Karpas-422 (cell line): ENCODE data around the gene TNS1. TPM values are rescaled to one million over a fixed set of nuclear protein-coding genes. Genes with fewer than 3 reads are reported as not detected.

Experiments used
- DNase-seq: peaks from one replicate; pipeline ENCODE4 v3.0.0-alpha.2; 2015
- H2AFZ ChIP-seq: fragments of 200-600 bp; sonication (generic); 2 replicates; pipeline ENCODE4 v1.6.1; 2014; ENCODE audit warnings: antibody characterized with exemption, low read length, mixed read lengths
- H3K27ac ChIP-seq: fragments of 200-600 bp; sonication (generic); 2 replicates; pipeline ENCODE4 v1.5.1; 2014; ENCODE audit warnings: mild to moderate bottlenecking, low read length, moderate library complexity
- H3K27me3 ChIP-seq: fragments of 200-600 bp; sonication (generic); 2 replicates; pipeline ENCODE4 v1.6.1; 2014; ENCODE audit warnings: low read length, mixed read lengths
- H3K36me3 ChIP-seq: fragments of 200-600 bp; sonication (generic); 2 replicates; pipeline ENCODE4 v1.6.1; 2014; ENCODE audit warnings: low read length, mixed read lengths; ENCODE audit not compliant: insufficient read depth
- H3K4me1 ChIP-seq: fragments of 200-600 bp; sonication (generic); 2 replicates; pipeline ENCODE4 v1.6.1; 2014; ENCODE audit warnings: mild to moderate bottlenecking, low read length, mixed read lengths
- H3K4me2 ChIP-seq: fragments of 200-600 bp; sonication (generic); 2 replicates; pipeline ENCODE4 v1.6.1; 2014; ENCODE audit warnings: low read length, low read depth, mild to moderate bottlenecking; ENCODE audit not compliant: poor library complexity, severe bottlenecking
- H3K4me3 ChIP-seq: fragments of 200-600 bp; sonication (generic); 2 replicates; pipeline ENCODE4 v1.5.1; 2014; ENCODE audit warnings: mild to moderate bottlenecking, antibody characterized with exemption, low read length, mixed read lengths
- H3K79me2 ChIP-seq: fragments of 200-600 bp; sonication (generic); 2 replicates; pipeline ENCODE4 v1.6.1; 2014; ENCODE audit warnings: mild to moderate bottlenecking, low read length, mixed read lengths
- H3K9ac ChIP-seq: fragments of 200-600 bp; sonication (generic); 2 replicates; pipeline ENCODE4 v1.6.0; 2014; ENCODE audit warnings: low read length
- H3K9me2 ChIP-seq: fragments of 200-600 bp; sonication (generic), shearing (Covaris generic); replicated peaks from 2 replicates; pipeline ENCODE4 v1.6.0; 2014; ENCODE audit warnings: mild to moderate bottlenecking, low read length, moderate library complexity; ENCODE audit not compliant: insufficient read depth
- H3K9me3 ChIP-seq: fragments of 300-700, 200-600 bp; sonication (generic); 2 replicates; pipeline ENCODE4 v1.6.1; 2014; ENCODE audit warnings: low read length, mixed read lengths
- H4K20me1 ChIP-seq: fragments of 200-600 bp; sonication (generic); 2 replicates; pipeline ENCODE4 v1.6.1; 2014; ENCODE audit warnings: mild to moderate bottlenecking, antibody characterized with exemption, low read length, low read depth; ENCODE audit not compliant: insufficient read depth
- total RNA-seq: library from RNA; depleted of rRNA; stranded (reverse); fragments of >200 nt; shearing (Covaris generic); gene quantifications from 2 replicates; pipeline ENCODE4 v1.2.3, GENCODE V29; 2014; ENCODE audit warnings: low replicate concordance

TNS1 gene
- total RNA-seq, 1 experiment from 2014 or later: 1.7 TPM

DNA sequence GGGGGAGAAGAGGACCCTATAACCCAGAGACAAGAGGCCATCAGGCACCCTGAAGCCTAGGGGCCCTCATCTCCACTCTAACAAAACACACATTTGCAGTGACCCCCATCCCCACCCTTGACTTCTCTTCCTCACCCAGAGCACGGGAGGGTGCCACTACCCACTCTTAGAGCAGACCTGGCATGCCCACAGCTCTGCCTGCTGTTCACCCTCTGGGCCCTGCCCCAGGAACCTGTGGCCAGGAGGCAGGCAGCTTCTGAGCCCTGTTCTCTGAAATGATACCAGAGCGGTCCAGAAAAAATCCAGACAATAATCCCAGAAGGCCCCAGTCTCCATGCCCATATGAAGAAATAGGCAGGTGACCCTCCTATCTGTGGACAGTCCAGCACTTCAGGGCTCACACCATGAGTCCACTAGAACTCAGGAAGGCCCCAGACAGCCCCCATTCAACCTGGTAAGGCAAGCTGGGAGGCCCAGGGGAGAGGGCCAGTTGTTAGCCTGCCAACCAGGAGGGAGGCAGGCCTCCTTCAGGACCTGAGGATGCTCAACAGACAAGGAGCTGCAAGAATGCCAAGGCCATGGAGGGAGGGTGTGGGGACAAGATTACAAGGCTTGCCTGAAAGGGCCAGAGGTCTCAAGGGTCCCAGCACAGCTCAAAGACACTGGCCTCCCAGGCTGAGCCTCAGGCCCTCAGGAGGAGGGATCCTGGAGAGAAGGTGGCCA, 75.0 kb downstream of the TNS1 start:
- Histone ChIP-seq H2AFZ (no peak overlapping the region), H3K9ac (no peak overlapping the region), H3K9me2 (no peaks in the 10 kb centered on the region), H3K36me3 (no peaks in the 10 kb centered on the region), H4K20me1 (no peaks in the 10 kb centered on the region), H3K4me1 (no peaks in the 10 kb centered on the region), H3K27me3 (no peaks in the 10 kb centered on the region), H3K9me3 (no peaks in the 10 kb centered on the region), H3K4me2 (no peak overlapping the region), H3K4me3 (no peak overlapping the region), H3K27ac (no peak overlapping the region), H3K79me2 (no peaks in the 10 kb centered on the region)
- no peak for DNase-seq

DNA sequence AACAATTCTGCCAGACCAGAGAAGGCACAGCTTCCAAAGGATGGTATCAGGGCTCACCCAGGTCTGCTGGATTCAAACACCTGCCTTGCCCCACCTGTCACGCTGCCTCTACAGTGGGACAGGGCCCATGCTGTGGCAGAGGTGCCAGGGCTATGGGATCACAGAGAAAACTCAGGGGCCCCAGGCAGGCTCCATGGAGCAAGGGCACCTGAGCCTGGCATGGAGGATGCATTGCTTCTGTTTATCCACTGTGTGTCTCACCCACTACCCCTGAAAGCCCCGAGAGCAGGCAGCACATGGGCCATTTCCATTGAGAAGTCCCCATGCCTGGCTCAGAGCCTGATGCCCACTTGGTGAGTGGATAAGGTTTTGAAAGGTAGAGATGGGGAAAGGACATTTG, 76.0 kb downstream of the TNS1 start:
- no peak overlapping the region for H2AFZ ChIP-seq
- H3K4me3 ChIP-seq: no peak overlapping the region
- H3K27me3 ChIP-seq: no peaks in the 10 kb centered on the region
- no peaks in the 10 kb centered on the region for H3K9me2 ChIP-seq
- no peak for DNase-seq
- H3K36me3 ChIP-seq: no peaks in the 10 kb centered on the region
- H3K9me3 ChIP-seq: no peaks in the 10 kb centered on the region
- no peak overlapping the region for H3K9ac ChIP-seq
- no peaks in the 10 kb centered on the region for H3K79me2 ChIP-seq
- H3K4me1 ChIP-seq: no peaks in the 10 kb centered on the region
- H3K4me2 ChIP-seq: no peak overlapping the region
- no peaks in the 10 kb centered on the region for H4K20me1 ChIP-seq
- H3K27ac ChIP-seq: no peak overlapping the region

- Histone ChIP-seq H4K20me1 (no peaks in the 10 kb centered on the region), H3K79me2 (no peaks in the 10 kb centered on the region), H3K27me3 (no peaks in the 10 kb centered on the region), H3K36me3 (no peaks in the 10 kb centered on the region), H3K4me1 (no peaks in the 10 kb centered on the region), H3K9me2 (no peaks in the 10 kb centered on the region), H3K9me3 (no peaks in the 10 kb centered on the region), H3K4me3 (no peak overlapping the region), H3K4me2 (no peak overlapping the region), H3K27ac (no peak overlapping the region), H3K9ac (no peak overlapping the region), H2AFZ (no peak overlapping the region)
- DNase-seq: no peak
Observed at GRCh38 chr2:217924346-217924901, 78.4 kb downstream of the TNS1 start.

GRCh38 chr2:217923007-217923686, 79.6 kb downstream of the TNS1 start:
- DNase-seq: no peak
- Histone ChIP-seq H3K4me2 (no peak overlapping the region), H3K27me3 (no peaks in the 10 kb centered on the region), H4K20me1 (no peaks in the 10 kb centered on the region), H2AFZ (no peak overlapping the region), H3K9ac (no peak overlapping the region), H3K36me3 (no peaks in the 10 kb centered on the region), H3K4me1 (no peaks in the 10 kb centered on the region), H3K27ac (no peak overlapping the region), H3K9me2 (no peaks in the 10 kb centered on the region), H3K9me3 (no peaks in the 10 kb centered on the region), H3K4me3 (no peak overlapping the region), H3K79me2 (no peaks in the 10 kb centered on the region)

DNA sequence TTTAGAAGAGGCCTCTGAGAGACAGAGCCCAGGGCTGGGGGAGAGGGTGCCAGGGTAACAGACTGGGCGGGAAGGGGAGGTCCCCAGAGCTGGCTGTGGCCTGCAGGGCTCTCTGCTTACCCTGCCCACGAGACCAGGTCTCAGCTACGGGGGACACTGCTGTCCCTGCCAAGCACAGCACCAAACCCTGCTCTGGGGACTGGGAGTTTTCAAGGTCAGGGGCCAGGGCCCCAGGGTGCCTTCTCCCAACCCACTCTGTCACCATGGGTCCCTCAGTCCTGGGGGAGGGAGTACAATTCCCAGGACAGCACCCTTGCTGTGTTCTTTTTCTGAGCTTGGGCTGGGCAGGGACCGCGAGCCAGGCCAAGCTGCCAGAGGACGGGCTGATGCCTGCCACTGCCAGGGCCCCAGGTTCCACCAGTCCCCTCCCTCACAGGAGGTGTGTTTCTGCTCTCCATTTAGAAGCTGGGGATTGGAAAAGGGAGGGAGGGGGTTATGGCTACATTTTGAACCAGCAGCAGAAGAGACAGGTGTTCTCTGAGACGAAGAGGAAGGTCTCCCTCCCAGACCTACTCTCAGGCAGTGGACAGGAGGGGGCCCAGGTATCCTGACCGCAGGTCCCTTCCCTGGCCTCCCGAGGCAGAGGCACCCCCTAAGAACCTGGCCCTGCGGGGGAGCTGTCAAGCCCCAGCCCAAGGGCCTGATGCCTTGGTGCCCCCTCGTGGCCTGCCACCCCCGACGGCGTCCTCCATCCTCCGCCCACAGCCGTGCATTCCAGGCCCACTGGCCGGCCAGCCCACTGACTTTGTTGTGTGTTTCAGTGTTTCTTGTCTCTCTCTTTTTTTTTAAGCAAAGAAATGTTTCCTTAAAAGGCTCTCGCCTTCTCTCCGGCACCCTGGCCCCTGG, 80.4 kb downstream of the TNS1 start:
- H3K27me3 ChIP-seq: no peaks in the 10 kb centered on the region
- no peak for DNase-seq
- no peak overlapping the region for H3K4me3 ChIP-seq
- no peak overlapping the region for H3K9ac ChIP-seq
- no peaks in the 10 kb centered on the region for H3K9me2 ChIP-seq
- no peak overlapping the region for H3K27ac ChIP-seq
- no peaks in the 10 kb centered on the region for H4K20me1 ChIP-seq
- H3K9me3 ChIP-seq: no peaks in the 10 kb centered on the region
- H3K4me2 ChIP-seq: no peak overlapping the region
- H2AFZ ChIP-seq: no peak overlapping the region
- H3K4me1 ChIP-seq: no peaks in the 10 kb centered on the region
- no peaks in the 10 kb centered on the region for H3K36me3 ChIP-seq
- H3K79me2 ChIP-seq: no peaks in the 10 kb centered on the region

DNA sequence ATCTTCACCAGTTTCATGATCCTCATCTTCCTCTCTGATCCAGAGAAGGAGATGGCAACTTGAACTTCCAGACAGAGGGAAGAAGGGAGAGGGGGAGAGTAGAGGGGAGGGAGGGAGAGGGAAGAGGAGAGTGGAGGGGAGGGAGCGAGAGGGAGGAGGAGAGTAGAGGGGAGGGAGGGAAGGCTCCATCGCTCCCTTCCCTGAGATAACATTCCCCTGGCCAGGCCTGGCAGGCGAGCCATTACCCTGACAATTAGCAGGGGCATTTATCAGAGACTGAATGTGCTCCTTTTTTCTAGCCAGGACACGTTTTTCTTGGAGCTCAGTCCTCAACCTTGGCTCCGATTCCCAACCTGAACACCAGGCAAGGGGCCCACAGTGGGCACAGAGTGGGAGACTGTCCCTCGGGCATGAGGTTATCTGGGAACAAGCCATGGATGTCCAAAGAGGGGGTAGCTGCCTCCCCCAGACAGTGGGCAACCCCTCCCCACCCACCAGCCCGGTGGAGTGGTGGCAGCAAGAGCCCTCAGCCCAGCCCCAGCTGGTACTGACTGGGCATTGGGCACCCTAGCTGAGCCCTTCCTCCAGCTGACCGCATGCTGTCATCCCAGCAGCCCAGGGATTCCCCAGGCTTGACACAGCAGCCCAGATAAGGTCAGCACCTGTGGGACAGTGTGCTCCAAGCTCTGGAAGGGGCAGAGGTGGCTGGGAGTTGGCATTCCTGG, 81.8 kb downstream of the TNS1 start:
- no peak for DNase-seq
- no peak overlapping the region for H3K9ac ChIP-seq
- H3K27ac ChIP-seq: no peak overlapping the region
- H3K9me3 ChIP-seq: no peaks in the 10 kb centered on the region
- H3K27me3 ChIP-seq: no peaks in the 10 kb centered on the region
- H3K4me1 ChIP-seq: no peaks in the 10 kb centered on the region
- no peaks in the 10 kb centered on the region for H4K20me1 ChIP-seq
- no peaks in the 10 kb centered on the region for H3K9me2 ChIP-seq
- no peaks in the 10 kb centered on the region for H3K79me2 ChIP-seq
- H3K36me3 ChIP-seq: no peaks in the 10 kb centered on the region
- no peak overlapping the region for H3K4me2 ChIP-seq
- H3K4me3 ChIP-seq: no peak overlapping the region
- no peak overlapping the region for H2AFZ ChIP-seq

GRCh38 chr2:217919781-217920351, 82.9 kb downstream of the TNS1 start:
- Histone ChIP-seq H3K9me3 (no peaks in the 10 kb centered on the region), H3K27ac (no peak overlapping the region), H4K20me1 (no peaks in the 10 kb centered on the region), H3K9ac (no peak overlapping the region), H3K36me3 (no peaks in the 10 kb centered on the region), H3K9me2 (no peaks in the 10 kb centered on the region), H3K4me2 (no peak overlapping the region), H3K4me3 (no peak overlapping the region), H3K27me3 (no peaks in the 10 kb centered on the region), H2AFZ (no peak overlapping the region), H3K79me2 (no peaks in the 10 kb centered on the region), H3K4me1 (no peaks in the 10 kb centered on the region)
- DNase-seq: no peak
